ENCODE data around the gene FCSK. TPM values are rescaled to one million over a fixed set of nuclear protein-coding genes. Genes with fewer than 3 reads are reported as not detected.

The FCSK gene
- total RNA-seq, 6 experiments from 2014 or later: 10.9 to 16.7 (median 13.4) TPM

GRCh38 chr16:70416748-70417616 is 37.4 kb upstream of the FCSK start:
- ATAC-seq (no peak), DNase-seq (no peak)
- H3K27me3 ChIP-seq: no peaks in the 10 kb centered on the region
- peaks cover 0 to 45% (median 22%) of the 10 kb centered on the region in 4 donors for H3K4me1 ChIP-seq
- H3K4me3 ChIP-seq: no peak overlapping the region
- H3K9me3 ChIP-seq: no peaks in the 10 kb centered on the region
- TF ChIP-seq CTCF (IDR thresholded peaks at IDR 0.05) (no peak), POLR2A (IDR thresholded peaks at IDR 0.05) (no peak)
- WGBS (ENCODE audit: insufficient coverage, low coverage, low lambda C conversion rate, missing lambda C conversion rate): 66% methylated on average over 7 of the region's 17 CpGs
- peaks cover 0 to 4% (median 0%) of the 10 kb centered on the region in 4 donors for H3K36me3 ChIP-seq
- intact Hi-C loops (cut with DNase I): no loop called here
- no peak overlapping the region for H3K27ac ChIP-seq

GRCh38 chr16:70417661-70418060 is 36.7 kb upstream of the FCSK start:
- no peaks in the 10 kb centered on the region for H3K27me3 ChIP-seq
- no peaks in the 10 kb centered on the region for H3K36me3 ChIP-seq
- H3K4me1 ChIP-seq: peaks cover 0 to 44% (median 24%) of the 10 kb centered on the region in 4 donors
- H3K9me3 ChIP-seq: no peaks in the 10 kb centered on the region
- ATAC-seq (no peak), DNase-seq (no peak)
- WGBS (ENCODE audit: insufficient coverage, low coverage, low lambda C conversion rate, missing lambda C conversion rate): 68% methylated on average over 3 of the region's 7 CpGs
- no peak overlapping the region for H3K4me3 ChIP-seq
- no peak overlapping the region for H3K27ac ChIP-seq
- intact Hi-C loops (cut with DNase I): no loop called here
- TF ChIP-seq CTCF (IDR thresholded peaks at IDR 0.05) (no peak), POLR2A (IDR thresholded peaks at IDR 0.05) (no peak)

- DNase-seq: no peak
- intact Hi-C loops (cut with DNase I): no loop called here
- 65% methylated on average over 4 of the region's 13 CpGs for WGBS (ENCODE audit: insufficient coverage, low coverage, low lambda C conversion rate, missing lambda C conversion rate)
- no peak overlapping the region for H3K4me3 ChIP-seq
- H3K9me3 ChIP-seq: no peaks in the 10 kb centered on the region
- peaks cover 0 to 47% (median 25%) of the 10 kb centered on the region in 4 donors for H3K4me1 ChIP-seq
- ATAC-seq: no peak
- no peaks in the 10 kb centered on the region for H3K27me3 ChIP-seq
- H3K27ac ChIP-seq: no peak overlapping the region
- H3K36me3 ChIP-seq: no peaks in the 10 kb centered on the region
- TF ChIP-seq CTCF (IDR thresholded peaks at IDR 0.05) (no peak), POLR2A (IDR thresholded peaks at IDR 0.05) (no peak)
These were observed 36.0 kb upstream of the FCSK start for GRCh38 chr16:70418274-70418992.

GRCh38 chr16:70418993-70419318 is 35.4 kb upstream of the FCSK start:
- no peak overlapping the region for H3K4me3 ChIP-seq
- no peak for ATAC-seq
- peaks cover 0 to 50% (median 25%) of the 10 kb centered on the region in 4 donors for H3K4me1 ChIP-seq
- no peaks in the 10 kb centered on the region for H3K27me3 ChIP-seq
- no peaks in the 10 kb centered on the region for H3K36me3 ChIP-seq
- WGBS (ENCODE audit: insufficient coverage, low coverage, low lambda C conversion rate, missing lambda C conversion rate): 100% methylated on average over 1 of the region's 5 CpGs
- no peak for TF ChIP-seq CTCF (IDR thresholded peaks at IDR 0.05)
- no peak for TF ChIP-seq POLR2A (IDR thresholded peaks at IDR 0.05)
- peak overlapping the region in 1 of 3 donors; percentile 60 for H3K27ac ChIP-seq
- intact Hi-C loops (cut with DNase I): no loop called here
- no peak for DNase-seq
- no peaks in the 10 kb centered on the region for H3K9me3 ChIP-seq
